ENCODE results near the gene TXN2.
A peak's percentile ranks its signal among the peaks of the same experiment; 100 is the strongest.

Gene TXN2

DNA sequence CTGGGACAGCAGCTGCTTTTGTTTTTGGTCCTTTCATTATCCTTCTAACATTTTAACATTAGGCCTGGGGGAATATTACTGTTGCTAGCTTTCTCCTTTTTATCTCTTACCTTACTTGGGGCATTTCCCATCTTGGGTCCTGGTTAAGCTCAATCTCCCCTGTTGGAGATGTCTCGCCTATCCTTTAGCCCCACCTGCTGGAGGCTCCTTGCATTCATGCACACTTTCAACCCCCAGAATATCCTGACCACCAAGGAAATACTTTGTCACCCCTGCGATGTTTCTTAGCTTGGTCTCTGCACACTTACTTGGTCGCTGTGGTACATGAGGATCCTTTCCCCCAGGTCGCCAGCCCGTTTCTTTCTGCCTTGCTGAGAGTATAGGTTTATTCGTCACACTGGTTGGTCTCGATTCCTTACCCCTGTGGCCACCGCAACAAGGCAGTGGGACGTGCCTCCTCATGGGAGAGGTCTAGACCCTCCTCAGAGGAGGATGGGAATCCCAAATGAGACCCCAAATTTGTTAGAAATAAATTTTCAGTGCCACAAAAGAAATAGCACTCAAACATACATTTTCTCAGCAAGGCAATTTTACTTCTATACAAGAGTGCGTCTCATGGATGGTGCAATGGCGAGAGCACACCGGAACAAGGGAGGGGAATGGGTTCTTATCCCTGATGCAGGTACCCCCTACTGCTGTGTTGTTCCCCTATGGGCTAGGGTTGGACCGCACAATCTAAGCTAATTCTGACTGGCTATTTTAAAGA lies 5.4 kb upstream of the TXN2 start:
- DNase-seq (ENCODE audit: low spot score), result peak; percentile 50

DNA sequence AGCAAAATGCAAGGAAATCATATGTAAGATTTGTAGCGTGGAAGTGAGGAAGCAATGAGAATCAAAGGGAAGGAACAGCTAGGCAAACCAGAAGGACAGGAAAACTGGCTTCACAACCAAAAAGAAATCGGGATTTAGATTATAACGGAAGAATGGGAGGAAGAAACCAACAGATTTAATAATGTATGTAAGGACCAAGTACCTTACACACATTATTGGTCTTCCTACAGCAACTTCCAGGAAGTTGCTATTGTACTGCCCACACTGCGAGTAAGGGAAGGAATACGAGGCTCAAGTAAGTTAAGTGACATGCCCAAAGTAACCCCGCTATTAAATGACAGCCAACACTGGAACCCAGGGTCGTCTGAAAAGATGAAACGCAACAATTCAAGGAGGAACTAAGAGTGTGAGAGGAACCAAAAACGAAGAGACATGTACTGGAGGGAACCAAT lies 473 bp downstream of the TXN2 start:
- DNase-seq (ENCODE audit: low spot score), result no peak

DNA sequence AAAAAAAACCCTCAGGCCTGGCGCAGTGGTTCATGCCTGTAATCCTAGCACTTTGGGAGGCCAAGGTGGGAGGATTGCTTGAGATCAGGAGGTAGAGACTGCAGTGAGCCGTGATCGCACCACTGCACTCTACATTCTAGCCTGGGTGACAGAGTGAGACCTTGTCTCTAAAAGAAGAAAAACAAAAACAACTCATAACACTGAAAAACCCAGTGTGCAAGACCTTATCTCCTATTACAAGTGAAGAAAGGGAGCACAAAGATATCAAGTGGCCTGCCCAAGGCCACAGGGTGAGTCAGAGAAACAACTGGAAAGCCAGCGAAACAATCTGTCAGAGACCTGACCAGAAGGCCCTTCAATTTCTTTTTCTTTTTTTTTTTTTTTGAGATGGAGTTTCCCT lies 2.5 kb downstream of the TXN2 start:
- no peak for DNase-seq (ENCODE audit: low spot score)

DNA sequence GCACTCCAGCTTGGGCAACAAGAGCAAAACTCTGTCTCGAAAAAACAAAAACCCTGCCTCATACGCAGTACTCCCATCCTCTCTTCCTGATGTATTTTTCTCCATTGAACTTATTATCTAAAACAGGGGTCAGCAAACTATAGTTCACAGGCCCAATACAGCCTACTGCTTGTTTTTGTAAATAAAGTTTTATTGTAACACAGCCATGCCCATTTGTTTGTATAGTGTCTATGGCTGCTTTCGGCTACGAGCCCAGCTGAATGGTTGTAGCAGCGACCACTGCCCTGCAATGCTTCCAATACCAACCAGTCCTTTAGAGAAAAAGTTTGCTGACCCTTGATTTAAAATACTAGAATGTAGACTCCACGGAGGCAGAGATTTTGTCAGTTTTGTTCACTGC lies 6.1 kb downstream of the TXN2 start:
- DNase-seq (ENCODE audit: low spot score), result no peak

DNA sequence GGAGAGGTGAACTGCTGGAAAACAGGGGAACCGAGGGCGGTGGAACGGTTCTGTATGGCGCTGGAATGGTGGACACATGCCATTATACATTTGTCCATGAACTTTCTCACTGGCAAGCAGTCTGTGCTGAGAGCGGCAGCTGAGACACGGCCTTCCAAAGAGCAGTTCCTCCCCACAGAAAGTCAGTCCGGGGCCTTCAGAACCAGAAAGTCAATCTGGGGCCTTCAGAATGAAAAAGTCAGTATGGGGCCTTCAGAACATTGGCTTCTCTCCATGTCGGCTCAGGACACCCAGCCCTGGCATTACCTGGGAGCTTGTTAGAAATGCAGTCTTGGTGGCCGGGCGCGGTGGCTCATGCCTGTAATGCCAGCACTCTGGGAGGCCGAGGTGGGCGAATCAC lies 8.8 kb downstream of the TXN2 start:
- no peak for DNase-seq (ENCODE audit: low spot score)

DNA sequence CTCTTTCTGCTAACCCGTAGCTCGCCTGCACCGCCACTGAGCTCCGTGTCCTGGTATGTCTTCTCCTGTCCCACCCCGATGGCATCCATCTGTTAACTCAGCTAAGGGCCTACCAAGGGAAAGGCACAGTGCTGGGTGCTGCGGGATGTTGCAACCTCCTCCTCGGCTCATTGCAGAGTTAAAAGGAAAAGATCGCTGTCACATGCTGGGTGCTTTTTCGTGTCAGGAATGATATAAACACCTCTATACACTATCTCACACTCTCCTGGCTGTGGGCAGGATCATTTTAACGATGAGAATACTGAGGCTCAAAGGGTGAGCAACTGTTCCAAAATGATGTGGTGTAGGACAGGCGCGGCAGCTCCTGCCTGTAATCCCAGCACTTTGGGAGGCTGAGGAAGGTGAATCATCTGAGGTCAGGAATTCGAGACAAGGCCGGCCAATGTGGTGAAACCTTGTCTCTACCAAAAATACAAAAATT lies 10.1 kb downstream of the TXN2 start:
- DNase-seq (ENCODE audit: low spot score), result no peak

DNA sequence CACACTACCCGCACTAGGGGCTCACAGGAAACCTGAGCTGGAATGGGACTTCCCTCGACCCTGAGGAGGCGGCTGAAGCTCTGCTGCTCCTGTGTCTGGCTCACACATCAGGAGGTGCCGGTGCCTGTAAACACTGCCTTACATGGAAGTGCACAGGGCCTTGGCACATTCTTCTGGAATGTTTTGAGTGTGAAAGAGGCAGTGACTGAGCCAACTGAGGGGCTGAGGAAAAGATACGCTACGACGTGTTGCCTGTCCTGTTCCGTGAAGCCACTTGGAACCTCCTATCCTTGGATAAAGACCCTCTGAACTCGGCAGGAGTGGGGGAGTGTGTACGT lies 10.5 kb downstream of the TXN2 start:
- DNase-seq (ENCODE audit: low spot score), result no peak

DNA sequence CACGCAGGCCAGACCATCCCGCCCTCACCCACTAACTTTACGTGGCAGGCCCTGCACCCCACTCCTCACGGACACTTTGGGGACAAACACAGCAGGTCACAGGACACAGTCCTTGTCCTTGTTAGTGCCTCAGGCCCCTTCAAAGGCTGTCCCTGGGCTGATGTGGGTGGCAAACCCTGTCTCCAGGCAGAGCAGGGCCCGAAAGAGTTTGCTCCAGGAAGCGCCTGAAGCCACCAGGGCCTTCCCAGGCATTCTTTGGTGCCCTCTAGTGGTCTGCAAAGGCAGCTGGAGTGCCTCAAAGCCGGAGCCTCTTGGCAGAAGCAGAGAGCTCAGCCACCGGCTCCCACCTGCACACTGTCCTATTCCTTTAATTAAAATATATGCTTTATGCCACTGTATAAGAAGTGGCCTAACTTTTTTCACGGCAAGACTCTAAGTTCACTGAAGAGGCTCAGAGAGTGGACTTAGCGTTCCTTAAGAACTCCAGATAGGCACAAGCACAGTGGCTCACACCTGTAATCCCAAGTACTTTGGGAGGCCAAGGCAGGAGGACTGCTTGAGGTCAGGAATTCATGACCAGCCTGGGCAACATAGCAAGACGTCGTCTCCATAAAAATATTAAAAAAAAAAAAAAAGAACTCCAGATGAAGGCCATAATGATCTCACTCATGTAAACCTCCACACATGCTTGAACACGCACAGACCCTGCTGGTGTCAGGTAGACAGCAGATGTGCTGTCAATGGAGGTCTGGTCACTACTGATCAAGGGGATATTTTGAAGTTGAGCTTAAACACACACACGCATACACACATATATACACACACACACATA lies 11.1 kb downstream of the TXN2 start:
- DNase-seq (ENCODE audit: low spot score), result peak; percentile 88

DNA sequence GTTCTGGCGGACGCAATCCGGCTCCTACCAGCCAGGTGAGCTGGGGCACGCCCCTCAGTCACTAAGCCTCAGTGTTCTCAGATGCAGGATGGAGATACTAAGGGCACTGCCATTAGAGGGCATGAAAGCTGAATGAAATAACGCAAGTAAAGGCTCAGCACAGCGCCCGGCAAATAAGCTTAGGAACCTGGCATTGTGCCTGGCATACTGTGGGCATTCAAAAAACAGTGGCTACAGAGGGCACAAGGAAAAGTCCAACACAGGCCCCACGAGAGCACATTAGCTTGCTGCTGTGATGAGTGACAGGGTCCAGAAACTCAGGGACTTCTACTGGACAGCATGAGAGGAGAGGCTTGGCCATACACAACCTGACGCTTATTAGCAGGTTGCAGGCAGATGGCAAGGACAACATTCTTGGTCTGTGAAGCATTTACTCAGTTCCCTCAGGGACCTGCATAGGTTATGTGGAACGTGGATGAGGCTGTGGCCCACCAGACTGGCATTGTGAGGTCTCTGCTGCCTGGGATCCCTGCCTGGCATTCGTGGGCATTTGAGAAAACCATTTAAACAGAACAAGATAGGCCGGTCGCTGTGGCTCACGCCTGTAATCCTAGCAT lies 12.2 kb downstream of the TXN2 start:
- DNase-seq (ENCODE audit: low spot score), result no peak

DNA sequence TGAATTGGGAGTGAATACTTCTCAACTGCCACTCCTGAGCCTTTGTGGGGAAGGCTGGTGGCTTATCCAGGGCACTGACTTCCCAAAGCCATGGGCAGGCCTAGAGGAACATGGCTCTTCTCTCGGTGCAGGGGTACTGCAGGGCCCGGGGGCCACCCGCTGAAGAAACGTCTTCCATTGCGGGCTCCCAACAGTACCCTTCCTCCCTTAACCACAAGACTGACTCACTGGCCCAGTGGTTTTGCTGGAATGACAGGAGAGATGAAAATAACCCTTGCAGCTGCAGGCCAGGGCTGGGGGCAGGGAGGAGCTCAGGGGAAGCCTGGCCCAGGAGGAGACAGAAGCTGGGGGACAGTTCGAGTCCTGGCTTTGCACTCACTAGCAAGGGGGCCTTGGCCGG lies 13.5 kb downstream of the TXN2 start:
- DNase-seq (ENCODE audit: low spot score), result peak; percentile 92

DNA sequence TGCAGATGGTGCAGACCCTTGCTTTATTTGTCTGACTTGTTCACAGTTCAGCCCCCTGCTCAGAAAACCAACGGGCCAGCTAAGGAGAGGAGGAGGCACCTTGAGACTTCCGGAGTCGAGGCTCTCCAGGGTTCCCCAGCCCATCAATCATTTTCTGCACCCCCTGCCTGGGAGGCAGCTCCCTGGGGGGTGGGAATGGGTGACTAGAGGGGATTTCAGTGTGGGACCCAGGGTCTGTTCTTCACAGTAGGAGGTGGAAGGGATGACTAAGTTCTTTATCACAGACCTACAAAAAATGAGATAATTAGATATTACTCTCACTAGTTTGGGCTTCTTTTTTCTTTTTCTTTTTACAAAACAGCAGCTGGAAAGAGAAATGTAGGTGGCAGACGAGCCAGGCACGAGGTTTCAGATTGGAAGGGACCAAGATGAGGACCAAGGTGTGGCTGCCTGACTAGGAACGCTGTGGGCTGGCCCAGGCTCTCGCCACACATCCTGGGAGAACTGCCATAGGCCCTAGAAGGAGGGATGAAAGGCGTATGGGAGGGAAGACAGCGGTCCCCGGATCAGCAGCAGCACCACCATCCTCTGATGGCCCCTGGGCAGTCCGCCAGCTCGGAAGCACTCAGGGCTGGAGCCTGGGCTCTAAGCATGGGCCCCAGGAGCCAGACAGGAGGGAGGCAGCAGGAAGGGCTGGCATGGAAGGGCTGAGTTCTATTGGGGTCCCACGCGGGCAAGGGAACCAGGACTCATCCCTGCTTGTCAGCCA lies 14.2 kb downstream of the TXN2 start:
- peak; percentile 63 for DNase-seq (ENCODE audit: low spot score)

DNA sequence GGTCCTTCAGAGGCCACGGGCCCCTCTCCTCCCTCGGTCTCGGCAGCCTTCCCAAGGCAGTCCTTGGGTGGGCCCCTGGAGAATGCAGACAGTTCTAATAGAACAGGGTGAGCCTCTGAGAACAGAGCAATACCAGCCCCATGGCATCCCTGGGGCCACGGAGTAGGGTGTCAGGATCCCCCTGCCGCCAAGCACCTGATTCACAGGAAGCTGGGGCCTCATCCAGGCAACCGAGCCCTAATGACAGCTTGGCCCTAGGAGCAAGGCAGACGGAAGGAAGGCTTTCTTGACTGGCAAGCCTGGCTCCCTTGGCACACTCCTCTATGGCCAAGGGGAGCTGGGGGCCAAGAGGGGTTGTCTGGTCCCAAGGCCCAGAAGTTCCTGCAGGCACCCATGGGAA lies 15.2 kb downstream of the TXN2 start:
- no peak for DNase-seq (ENCODE audit: low spot score)

DNA sequence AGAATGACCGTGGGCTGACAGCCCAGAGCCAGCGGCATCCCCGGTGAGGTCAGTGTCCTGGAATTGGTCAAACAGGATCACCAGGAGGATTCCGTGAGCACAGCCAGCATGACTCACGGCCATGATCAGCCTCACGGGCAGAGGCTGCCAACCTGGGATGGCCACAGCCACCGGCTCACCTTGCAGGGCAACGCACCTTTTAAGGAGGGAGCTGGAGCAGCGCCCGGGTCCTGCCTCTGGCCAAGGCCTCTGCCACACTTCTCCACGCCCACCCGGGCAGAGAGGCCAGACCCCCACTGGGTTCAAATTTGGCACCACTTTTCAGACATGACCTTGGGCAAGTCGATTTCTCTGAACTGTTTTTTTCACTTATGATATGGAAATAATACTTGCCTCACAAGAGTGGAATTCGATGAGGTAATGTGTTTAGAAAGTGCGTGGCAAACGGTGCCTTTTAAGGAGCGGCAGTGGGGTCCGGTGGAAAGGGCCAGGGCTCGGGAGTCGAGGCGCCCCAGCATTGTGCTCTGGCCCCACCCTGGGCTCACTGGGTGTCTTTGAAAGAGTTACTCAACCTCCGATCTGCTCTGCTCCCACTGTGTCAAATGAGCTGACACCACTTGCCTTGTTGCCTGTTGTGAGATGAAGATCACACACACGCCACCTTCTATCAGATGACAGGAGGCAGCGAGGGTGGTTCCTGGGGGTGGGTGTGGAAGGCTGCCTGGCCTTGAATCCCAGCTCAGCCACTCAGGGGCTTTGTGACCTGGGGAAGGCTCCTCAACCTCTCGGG lies 16.0 kb downstream of the TXN2 start:
- DNase-seq (ENCODE audit: low spot score), result peak; percentile 82

DNA sequence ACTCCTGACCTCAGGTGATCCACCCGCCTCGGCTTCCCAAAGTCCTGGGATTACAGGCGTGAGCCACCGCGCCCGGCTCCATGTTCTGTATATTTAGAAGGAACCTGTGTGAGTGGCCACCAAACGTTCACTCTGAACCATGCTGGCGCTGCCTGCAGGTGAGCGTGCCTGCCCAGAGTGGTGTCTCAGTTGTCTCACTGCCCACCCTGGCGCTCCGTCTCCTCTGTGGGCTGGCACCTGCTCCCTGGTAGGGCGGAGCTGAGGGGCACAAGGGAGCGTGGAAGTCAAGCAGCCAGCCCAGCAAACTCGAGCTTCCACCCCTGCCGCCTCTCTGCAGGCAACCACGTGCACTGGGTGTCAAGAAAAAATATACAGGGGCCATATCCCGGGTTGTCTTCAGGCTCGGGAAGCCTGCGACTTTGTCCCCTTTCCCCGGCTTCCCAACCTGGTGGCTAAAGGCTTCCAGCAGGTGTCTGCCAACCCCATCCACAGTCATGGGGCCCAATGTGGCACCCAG lies 16.7 kb downstream of the TXN2 start:
- no peak for DNase-seq (ENCODE audit: low spot score)

DNA sequence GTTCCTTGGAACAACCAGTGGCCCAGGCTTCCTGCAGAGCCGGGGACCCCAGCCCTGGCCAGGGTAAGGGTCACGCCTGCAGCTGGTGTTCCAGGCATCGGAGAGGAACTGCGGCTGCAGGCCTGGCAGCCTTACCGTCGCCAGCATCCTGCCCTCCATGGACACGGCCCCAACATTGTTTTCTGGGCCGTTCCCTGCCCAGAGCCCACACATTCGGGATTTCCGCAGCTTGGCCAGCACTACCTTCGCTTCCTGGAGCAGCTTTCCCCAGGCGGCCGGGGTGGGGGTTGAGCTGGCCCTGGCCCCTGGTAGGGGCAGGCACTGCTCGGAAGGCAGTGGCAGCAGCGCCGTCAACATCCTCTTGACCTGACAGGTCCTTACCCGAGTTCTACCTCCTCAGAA lies 17.7 kb downstream of the TXN2 start:
- no peak for DNase-seq (ENCODE audit: low spot score)

DNA sequence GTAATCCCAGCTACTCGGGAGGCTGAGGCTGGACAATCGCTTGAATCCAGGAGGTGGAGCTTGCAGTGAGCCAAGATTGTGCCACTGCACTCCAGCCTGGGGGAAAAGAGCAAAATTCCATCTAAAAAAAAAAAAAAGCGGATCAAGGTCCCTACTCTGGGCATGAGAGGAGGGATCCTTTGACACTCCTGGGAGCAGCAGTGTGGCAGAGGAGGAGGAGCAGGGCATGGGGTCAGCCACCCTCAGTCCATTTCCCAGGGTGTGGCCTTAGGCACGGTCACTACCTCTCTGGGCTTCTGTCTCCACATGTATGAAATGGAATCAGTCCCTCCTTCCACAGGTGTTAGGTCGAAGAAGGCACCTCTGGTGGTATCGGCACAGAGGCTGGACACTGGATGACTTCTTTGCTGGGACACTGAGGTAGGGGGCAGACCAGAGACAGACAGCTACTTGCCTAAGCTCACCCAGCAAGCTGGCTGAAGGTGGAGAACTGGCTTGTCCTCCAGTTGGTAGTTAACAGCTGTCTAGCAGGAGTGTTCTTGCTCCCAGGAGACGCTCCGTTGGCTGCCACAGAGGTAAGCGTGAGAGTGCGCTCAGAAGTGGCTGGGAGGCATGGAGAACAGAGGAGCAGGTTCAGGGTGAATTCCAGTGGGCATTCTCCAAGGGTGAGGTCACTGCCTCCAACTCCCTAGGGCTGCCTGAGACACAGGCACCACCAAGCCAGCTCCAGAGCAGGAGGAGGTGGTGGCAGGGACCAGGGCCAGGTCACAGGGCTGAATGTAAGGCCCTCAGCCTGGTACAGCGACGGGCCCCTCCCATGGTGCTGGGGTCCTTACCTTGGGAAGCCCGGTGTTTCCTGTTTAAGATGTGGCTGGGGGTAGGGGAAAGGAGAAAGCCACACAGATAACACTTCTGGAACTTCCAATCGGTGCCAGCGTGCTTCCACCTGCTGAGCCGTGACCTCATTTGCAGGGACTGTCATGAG lies 19.5 kb downstream of the TXN2 start:
- peak; percentile 84 for DNase-seq (ENCODE audit: low spot score)

DNA sequence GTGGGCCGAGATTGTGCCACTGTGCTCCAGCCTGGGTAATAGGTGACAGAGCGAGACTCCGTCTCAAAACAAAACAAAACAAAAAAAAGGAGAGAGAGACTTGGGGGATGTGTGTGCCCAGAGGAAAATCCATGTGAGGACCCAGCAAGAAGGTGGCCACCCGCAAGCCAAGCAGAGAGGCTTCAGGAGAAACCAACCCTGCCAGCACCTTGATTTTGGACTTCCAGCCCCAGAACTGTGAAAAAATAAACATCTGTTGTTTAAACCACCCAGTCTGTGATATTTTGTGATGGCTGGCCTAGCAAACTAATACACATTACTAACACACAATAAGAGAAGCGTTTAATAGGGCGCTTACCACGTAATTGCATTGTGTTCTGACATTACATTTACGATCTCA lies 21.2 kb downstream of the TXN2 start:
- DNase-seq (ENCODE audit: low spot score), result no peak

DNA sequence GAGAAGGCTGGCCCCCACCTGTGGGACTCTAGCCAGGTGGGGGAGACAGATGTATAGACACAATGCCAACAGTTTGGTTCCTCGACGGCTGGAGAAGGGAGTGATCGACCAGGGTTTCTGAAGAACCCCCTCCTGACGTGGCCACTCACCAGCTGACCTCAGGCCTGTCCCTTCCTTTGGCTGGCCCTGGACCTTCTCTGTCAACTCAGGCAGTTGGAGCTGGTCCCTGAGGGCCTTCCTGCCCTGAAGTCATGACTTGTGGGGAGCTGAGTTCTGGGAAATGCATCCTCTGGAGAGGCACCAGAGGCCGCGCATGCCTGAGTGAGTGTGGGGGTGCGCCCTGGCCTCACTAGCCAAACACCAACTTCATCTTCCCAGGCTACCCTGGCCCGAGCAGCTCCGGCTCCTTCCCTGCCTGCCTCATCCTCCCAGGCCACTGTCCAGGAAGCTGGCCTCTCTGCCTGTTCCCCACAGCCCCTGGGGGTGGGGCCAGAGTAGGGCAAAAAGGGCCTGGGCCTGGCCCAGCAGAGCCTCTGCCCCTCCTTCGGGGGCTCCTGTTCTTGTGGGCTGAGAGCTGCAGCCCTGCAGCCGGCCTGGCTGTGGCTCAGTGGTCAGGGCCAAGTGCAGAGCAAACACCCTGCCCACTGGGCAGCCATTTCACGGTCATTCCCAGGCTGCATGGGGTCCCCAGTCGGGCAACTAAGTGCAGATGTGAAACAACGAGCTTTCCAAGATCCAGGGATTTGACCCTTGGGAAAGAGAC lies 23.6 kb downstream of the TXN2 start:
- peak; percentile 45 for DNase-seq (ENCODE audit: low spot score)

DNA sequence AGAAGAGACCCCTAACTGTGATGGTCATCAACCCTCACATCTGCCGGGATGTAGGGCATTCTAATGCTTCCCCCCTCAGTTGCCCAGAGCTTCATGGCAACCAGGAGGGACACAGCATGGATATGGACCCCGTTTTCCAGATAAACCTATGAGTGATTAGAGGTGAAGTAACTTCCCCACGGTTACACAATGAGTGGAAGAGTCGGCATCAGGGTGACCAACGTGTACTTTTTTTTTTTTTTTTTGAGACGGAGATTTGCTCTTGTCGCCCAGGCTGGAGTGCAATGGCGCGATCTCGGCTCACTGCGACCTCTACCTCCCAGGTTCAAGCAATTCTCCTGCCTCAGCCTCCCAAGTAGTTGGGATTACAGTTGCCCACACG lies 25.0 kb downstream of the TXN2 start:
- no peak for DNase-seq (ENCODE audit: low spot score)
